ENCODE results near the gene CEBPA. TPM values are rescaled to one million over a fixed set of nuclear protein-coding genes. Genes with fewer than 3 reads are reported as not detected.

The CEBPA gene
- total and polyA plus RNA-seq, 2 experiments from 2014 or later, result 0.50 to 2.6 TPM

DNA sequence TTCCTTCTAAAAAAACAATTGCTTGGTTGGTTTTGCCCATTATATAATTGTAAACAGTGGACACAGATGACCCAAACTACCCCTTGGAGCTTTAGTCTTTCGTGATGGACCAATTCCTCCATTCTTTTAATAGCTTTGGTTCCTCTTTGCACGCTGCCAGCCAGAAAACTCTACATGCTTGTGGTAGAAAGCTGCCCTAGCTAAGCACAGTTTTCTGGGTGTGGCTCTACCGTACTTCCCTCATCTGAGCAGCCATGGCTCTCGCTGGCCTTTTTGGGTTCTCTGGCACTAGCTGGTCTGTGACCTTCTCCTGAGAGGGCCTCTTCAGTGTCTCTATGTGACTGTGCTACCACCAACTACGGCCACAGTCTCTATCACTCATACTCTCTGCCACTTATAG lies 29.9 kb upstream of the CEBPA start:
- H3K27ac ChIP-seq (ENCODE audit: low read depth), result no peak overlapping the region
- no peaks in the 10 kb centered on the region; the same call in 2 of the 3 replicates for H3K9me3 Mint-ChIP-seq
- no peaks in the 10 kb centered on the region for H3K79me2 ChIP-seq (replicated peaks; ENCODE audit: insufficient read depth)
- no peaks in the 10 kb centered on the region for H4K20me1 ChIP-seq (replicated peaks; ENCODE audit: insufficient read depth)
- H3K4me1 ChIP-seq (ENCODE audit: insufficient read depth), result no peaks in the 10 kb centered on the region
- peaks cover 6% of the 10 kb centered on the region for H3K27me3 Mint-ChIP-seq (ENCODE audit: insufficient read depth, low read depth, poor library complexity)
- H3K4me1 Mint-ChIP-seq, result peaks cover 5% of the 10 kb centered on the region
- H2AFZ ChIP-seq, result no peak overlapping the region
- no peak for DNase-seq (ENCODE audit: low spot score)
- no peak overlapping the region for H3K27ac Mint-ChIP-seq
- no peak for TF ChIP-seq JUNB (IDR thresholded peaks at IDR 0.05; ENCODE audit: unreplicated experiment)
- TF ChIP-seq STAT1 (IDR thresholded peaks at IDR 0.05; ENCODE audit: unreplicated experiment), result no peak
- no peak for TF ChIP-seq ZNF331 (CRISPR knock-in tag; IDR thresholded peaks at IDR 0.05; ENCODE audit: low read depth)
- TF ChIP-seq, protein P1, sequence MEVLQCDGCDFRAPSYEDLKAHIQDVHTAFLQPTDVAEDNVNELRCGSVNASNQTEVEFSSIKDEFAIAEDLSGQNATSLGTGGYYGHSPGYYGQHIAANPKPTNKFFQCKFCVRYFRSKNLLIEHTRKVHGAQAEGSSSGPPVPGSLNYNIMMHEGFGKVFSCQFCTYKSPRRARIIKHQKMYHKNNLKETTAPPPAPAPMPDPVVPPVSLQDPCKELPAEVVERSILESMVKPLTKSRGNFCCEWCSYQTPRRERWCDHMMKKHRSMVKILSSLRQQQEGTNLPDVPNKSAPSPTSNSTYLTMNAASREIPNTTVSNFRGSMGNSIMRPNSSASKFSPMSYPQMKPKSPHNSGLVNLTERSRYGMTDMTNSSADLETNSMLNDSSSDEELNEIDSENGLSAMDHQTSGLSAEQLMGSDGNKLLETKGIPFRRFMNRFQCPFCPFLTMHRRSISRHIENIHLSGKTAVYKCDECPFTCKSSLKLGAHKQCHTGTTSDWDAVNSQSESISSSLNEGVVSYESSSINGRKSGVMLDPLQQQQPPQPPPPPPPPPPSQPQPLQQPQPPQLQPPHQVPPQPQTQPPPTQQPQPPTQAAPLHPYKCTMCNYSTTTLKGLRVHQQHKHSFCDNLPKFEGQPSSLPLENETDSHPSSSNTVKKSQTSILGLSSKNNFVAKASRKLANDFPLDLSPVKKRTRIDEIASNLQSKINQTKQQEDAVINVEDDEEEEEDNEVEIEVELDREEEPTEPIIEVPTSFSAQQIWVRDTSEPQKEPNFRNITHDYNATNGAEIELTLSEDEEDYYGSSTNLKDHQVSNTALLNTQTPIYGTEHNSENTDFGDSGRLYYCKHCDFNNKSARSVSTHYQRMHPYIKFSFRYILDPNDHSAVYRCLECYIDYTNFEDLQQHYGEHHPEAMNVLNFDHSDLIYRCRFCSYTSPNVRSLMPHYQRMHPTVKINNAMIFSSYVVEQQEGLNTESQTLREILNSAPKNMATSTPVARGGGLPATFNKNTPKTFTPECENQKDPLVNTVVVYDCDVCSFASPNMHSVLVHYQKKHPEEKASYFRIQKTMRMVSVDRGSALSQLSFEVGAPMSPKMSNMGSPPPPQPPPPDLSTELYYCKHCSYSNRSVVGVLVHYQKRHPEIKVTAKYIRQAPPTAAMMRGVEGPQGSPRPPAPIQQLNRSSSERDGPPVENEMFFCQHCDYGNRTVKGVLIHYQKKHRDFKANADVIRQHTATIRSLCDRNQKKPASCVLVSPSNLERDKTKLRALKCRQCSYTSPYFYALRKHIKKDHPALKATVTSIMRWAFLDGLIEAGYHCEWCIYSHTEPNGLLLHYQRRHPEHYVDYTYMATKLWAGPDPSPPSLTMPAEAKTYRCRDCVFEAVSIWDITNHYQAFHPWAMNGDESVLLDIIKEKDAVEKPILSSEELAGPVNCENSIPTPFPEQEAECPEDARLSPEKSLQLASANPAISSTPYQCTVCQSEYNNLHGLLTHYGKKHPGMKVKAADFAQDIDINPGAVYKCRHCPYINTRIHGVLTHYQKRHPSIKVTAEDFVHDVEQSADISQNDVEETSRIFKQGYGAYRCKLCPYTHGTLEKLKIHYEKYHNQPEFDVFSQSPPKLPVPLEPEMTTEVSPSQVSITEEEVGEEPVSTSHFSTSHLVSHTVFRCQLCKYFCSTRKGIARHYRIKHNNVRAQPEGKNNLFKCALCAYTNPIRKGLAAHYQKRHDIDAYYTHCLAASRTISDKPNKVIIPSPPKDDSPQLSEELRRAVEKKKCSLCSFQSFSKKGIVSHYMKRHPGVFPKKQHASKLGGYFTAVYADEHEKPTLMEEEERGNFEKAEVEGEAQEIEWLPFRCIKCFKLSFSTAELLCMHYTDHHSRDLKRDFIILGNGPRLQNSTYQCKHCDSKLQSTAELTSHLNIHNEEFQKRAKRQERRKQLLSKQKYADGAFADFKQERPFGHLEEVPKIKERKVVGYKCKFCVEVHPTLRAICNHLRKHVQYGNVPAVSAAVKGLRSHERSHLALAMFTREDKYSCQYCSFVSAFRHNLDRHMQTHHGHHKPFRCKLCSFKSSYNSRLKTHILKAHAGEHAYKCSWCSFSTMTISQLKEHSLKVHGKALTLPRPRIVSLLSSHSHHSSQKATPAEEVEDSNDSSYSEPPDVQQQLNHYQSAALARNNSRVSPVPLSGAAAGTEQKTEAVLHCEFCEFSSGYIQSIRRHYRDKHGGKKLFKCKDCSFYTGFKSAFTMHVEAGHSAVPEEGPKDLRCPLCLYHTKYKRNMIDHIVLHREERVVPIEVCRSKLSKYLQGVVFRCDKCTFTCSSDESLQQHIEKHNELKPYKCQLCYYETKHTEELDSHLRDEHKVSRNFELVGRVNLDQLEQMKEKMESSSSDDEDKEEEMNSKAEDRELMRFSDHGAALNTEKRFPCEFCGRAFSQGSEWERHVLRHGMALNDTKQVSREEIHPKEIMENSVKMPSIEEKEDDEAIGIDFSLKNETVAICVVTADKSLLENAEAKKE (CRISPR knock-in tag; IDR thresholded peaks at IDR 0.05), result no peak
- no peak for TF ChIP-seq EZH2phosphoT487 (IDR thresholded peaks at IDR 0.05; ENCODE audit: unreplicated experiment)
- no peak for TF ChIP-seq EZH2 (IDR thresholded peaks at IDR 0.05; ENCODE audit: low read depth, unreplicated experiment)
- TF ChIP-seq, protein P2, sequence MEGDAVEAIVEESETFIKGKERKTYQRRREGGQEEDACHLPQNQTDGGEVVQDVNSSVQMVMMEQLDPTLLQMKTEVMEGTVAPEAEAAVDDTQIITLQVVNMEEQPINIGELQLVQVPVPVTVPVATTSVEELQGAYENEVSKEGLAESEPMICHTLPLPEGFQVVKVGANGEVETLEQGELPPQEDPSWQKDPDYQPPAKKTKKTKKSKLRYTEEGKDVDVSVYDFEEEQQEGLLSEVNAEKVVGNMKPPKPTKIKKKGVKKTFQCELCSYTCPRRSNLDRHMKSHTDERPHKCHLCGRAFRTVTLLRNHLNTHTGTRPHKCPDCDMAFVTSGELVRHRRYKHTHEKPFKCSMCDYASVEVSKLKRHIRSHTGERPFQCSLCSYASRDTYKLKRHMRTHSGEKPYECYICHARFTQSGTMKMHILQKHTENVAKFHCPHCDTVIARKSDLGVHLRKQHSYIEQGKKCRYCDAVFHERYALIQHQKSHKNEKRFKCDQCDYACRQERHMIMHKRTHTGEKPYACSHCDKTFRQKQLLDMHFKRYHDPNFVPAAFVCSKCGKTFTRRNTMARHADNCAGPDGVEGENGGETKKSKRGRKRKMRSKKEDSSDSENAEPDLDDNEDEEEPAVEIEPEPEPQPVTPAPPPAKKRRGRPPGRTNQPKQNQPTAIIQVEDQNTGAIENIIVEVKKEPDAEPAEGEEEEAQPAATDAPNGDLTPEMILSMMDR (conservative IDR thresholded peaks at IDR 0.05; ENCODE audit: low read depth in 2 of 2), result no peak
- TF ChIP-seq, protein P3, sequence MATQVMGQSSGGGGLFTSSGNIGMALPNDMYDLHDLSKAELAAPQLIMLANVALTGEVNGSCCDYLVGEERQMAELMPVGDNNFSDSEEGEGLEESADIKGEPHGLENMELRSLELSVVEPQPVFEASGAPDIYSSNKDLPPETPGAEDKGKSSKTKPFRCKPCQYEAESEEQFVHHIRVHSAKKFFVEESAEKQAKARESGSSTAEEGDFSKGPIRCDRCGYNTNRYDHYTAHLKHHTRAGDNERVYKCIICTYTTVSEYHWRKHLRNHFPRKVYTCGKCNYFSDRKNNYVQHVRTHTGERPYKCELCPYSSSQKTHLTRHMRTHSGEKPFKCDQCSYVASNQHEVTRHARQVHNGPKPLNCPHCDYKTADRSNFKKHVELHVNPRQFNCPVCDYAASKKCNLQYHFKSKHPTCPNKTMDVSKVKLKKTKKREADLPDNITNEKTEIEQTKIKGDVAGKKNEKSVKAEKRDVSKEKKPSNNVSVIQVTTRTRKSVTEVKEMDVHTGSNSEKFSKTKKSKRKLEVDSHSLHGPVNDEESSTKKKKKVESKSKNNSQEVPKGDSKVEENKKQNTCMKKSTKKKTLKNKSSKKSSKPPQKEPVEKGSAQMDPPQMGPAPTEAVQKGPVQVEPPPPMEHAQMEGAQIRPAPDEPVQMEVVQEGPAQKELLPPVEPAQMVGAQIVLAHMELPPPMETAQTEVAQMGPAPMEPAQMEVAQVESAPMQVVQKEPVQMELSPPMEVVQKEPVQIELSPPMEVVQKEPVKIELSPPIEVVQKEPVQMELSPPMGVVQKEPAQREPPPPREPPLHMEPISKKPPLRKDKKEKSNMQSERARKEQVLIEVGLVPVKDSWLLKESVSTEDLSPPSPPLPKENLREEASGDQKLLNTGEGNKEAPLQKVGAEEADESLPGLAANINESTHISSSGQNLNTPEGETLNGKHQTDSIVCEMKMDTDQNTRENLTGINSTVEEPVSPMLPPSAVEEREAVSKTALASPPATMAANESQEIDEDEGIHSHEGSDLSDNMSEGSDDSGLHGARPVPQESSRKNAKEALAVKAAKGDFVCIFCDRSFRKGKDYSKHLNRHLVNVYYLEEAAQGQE (IDR thresholded peaks at IDR 0.05; ENCODE audit: unreplicated experiment), result no peak
- TF ChIP-seq POLR2AphosphoS5 (IDR thresholded peaks at IDR 0.05; ENCODE audit: low read depth), result no peak
- TF ChIP-seq CREB1 (CRISPR knock-in tag; IDR thresholded peaks at IDR 0.05; ENCODE audit: low read depth), result no peak
- TF ChIP-seq ZNF114 (CRISPR knock-in tag; IDR thresholded peaks at IDR 0.05), result no peak
- TF ChIP-seq, protein P4, sequence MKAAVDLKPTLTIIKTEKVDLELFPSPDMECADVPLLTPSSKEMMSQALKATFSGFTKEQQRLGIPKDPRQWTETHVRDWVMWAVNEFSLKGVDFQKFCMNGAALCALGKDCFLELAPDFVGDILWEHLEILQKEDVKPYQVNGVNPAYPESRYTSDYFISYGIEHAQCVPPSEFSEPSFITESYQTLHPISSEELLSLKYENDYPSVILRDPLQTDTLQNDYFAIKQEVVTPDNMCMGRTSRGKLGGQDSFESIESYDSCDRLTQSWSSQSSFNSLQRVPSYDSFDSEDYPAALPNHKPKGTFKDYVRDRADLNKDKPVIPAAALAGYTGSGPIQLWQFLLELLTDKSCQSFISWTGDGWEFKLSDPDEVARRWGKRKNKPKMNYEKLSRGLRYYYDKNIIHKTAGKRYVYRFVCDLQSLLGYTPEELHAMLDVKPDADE (IDR thresholded peaks at IDR 0.05), result no peak
- no peak for TF ChIP-seq NANOG (IDR thresholded peaks at IDR 0.05; ENCODE audit: borderline replicate concordance)
- H3K9me2 ChIP-seq (ENCODE audit: insufficient read depth), result no peaks in the 10 kb centered on the region
- no peaks in the 10 kb centered on the region for H3K27me3 ChIP-seq (ENCODE audit: insufficient read depth)
- H3K4me3 Mint-ChIP-seq, result no peak overlapping the region
- no peaks in the 10 kb centered on the region for H3K36me3 Mint-ChIP-seq (ENCODE audit: low read depth)
- no peak for ATAC-seq
- H3K4me3 ChIP-seq, result no peak overlapping the region
- H3K36me3 ChIP-seq (ENCODE audit: insufficient read depth), result no peaks in the 10 kb centered on the region
- no peaks in the 10 kb centered on the region for H3F3A ChIP-seq (replicated peaks; ENCODE audit: low read depth)
- no peak overlapping the region for H3K4me2 ChIP-seq

Measured in GM23338 (cell line).